HEK293 (cell line): ENCODE data around the gene EIF2B2.
A peak's percentile ranks its signal among the peaks of the same experiment; 100 is the strongest.
"Not testable (repeated sequence)": the region's sequence is repeated elsewhere in the genome, so short reads cannot be mapped to it uniquely, and the experiment has no call there.

ENCODE experiments used
- CTCF ChIA-PET: fragments of 350-600 bp; formaldehyde crosslinking; extraction: SDS; loops from one replicate; lab custom pipeline; 2021; ENCODE audit warnings: antibody characterized with exemption; lab: Yijun Ruan, JAX
- POLR2A ChIA-PET: fragments of 300-600 bp; formaldehyde crosslinking; extraction: SDS; loops from one replicate; lab custom pipeline; 2020; ENCODE audit warnings: antibody characterized with exemption, inconsistent platforms; lab: Yijun Ruan, JAX
- H3K27ac ChIP-seq: fragments of 200-500 bp; sonication (Bioruptor generic); 2 replicates; pipeline ENCODE4 v1.5.1; 2014; ENCODE audit warnings: low read depth, low read length, control low read depth, inconsistent platforms; ENCODE audit errors: extremely low read depth
- H3K36me3 ChIP-seq, 2 experiments: fragments of 200-500 bp in 1 of 2; sonication (Bioruptor generic) in 1 of 2; 1 replicate in 1 of 2; 2 replicates in 1 of 2; pipeline ENCODE4 v1.5.1; 2014 to 2017; ENCODE audit warnings: inconsistent platforms in 2 of 2, low read length in 2 of 2; ENCODE audit not compliant: control insufficient read depth in 2 of 2, insufficient read depth in 1 of 2
- H3K4me1 ChIP-seq: fragments of 200-500 bp; sonication (Bioruptor generic); 2 replicates; pipeline ENCODE4 v1.5.1; 2014; ENCODE audit warnings: mild to moderate bottlenecking, low read length, inconsistent platforms; ENCODE audit not compliant: control insufficient read depth, insufficient read depth
- H3K4me3 ChIP-seq: 2 replicates; pipeline ENCODE4 v1.5.1; 2011; ENCODE audit warnings: low read depth, mild to moderate bottlenecking, control low read depth, low read length, moderate library complexity
- H3K9me3 ChIP-seq: fragments of 200-500 bp; sonication (Bioruptor generic); 2 replicates; pipeline ENCODE4 v1.5.1; 2014; ENCODE audit warnings: low read depth, low read length, inconsistent platforms; ENCODE audit not compliant: control insufficient read depth, insufficient read depth
- KLF7 ChIP-seq: fragments of 450-650 bp; formaldehyde crosslinking; IDR thresholded peaks from 2 replicates; pipeline ENCODE4 v1.5.1; 2016; ENCODE audit warnings: missing biosample characterization, missing genetic modification characterization, borderline replicate concordance
- OSR2 ChIP-seq: fragments of 450-650 bp; formaldehyde crosslinking; IDR thresholded peaks from 2 replicates; pipeline ENCODE4 v1.5.1; 2016; ENCODE audit warnings: missing biosample characterization, missing genetic modification characterization
- SETDB1 ChIP-seq: IDR thresholded peaks from one replicate; pipeline ENCODE4 v1.6.1; 2017; ENCODE audit warnings: mild to moderate bottlenecking, low read length, moderate library complexity, mixed read lengths; ENCODE audit not compliant: insufficient read length
- ZNF214 ChIP-seq: fragments of 450-650 bp; formaldehyde crosslinking; IDR thresholded peaks from 2 replicates; pipeline ENCODE4 v1.5.1; 2017; ENCODE audit warnings: missing biosample characterization, mild to moderate bottlenecking, missing genetic modification characterization, borderline replicate concordance
- ZNF473 ChIP-seq: fragments of 450-650 bp; formaldehyde crosslinking; IDR thresholded peaks from 2 replicates; pipeline ENCODE4 v1.5.1; 2017; ENCODE audit warnings: missing biosample characterization, missing genetic modification characterization
- ZNF518A ChIP-seq: fragments of 450-650 bp; formaldehyde crosslinking; conservative IDR thresholded peaks from 2 replicates; pipeline ENCODE4 v1.5.1; 2016; ENCODE audit warnings: low read depth, missing biosample characterization, missing genetic modification characterization
- ZNF529 ChIP-seq: fragments of 450-650 bp; formaldehyde crosslinking; IDR thresholded peaks from 2 replicates; pipeline ENCODE4 v1.5.1; 2017; ENCODE audit warnings: missing genetic modification characterization, missing biosample characterization; ENCODE audit not compliant: insufficient replicate concordance
- TF ChIP-seq, protein P1 (sequence below): IDR thresholded peaks from 2 replicates; pipeline ENCODE4 v1.6.1; 2011; ENCODE audit warnings: mild to moderate bottlenecking, low read depth, low read length, borderline replicate concordance

The EIF2B2 gene

GRCh38 chr14:74994182-74994581 is 8.5 kb upstream of the EIF2B2 start:
- H3K9me3 ChIP-seq, H3K4me3 ChIP-seq, POLR2A ChIA-PET, CTCF ChIA-PET, H3K36me3 ChIP-seq, H3K4me1 ChIP-seq, H3K27ac ChIP-seq: not testable (repeated sequence)

DNA sequence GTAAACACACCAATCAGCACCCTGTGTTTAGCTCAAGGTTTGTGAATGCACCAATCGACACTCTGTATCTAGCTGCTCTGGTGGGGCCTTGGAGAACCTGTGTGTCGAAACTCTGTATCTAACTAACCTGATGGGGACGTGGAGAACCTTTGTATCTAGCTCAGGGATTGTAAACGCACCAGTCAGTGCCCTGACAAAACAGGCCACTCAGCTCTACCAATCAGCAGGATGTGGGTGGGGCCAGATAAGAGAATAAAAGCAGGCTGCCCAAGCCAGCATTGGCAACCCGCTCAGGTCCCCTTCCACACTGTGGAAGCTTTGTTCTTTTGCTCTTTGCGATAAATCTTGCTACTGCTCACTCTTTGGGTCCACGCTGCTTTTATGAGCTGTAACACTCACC is 6.9 kb upstream of the EIF2B2 start:
- H3K27ac ChIP-seq, CTCF ChIA-PET, H3K4me3 ChIP-seq, H3K36me3 ChIP-seq, H3K4me1 ChIP-seq, POLR2A ChIA-PET, H3K9me3 ChIP-seq: not testable (repeated sequence)

- Histone ChIP-seq H3K27ac (no peak overlapping the region), H3K4me3 (no peak overlapping the region), H3K4me1 (no peaks in the 10 kb centered on the region), H3K9me3 (no peaks in the 10 kb centered on the region), H3K36me3 (peaks cover 17 to 24% of the 10 kb centered on the region in 2 experiments)
- TF ChIP-seq ZNF529 (tag by site-specific recombination), result no peak
- peak; percentile 75 for TF ChIP-seq SETDB1
- CTCF ChIA-PET, result no interaction called here
- POLR2A ChIA-PET, result no interaction called here
These were observed 1.5 kb upstream of the EIF2B2 start for GRCh38 chr14:75001261-75001660.

DNA sequence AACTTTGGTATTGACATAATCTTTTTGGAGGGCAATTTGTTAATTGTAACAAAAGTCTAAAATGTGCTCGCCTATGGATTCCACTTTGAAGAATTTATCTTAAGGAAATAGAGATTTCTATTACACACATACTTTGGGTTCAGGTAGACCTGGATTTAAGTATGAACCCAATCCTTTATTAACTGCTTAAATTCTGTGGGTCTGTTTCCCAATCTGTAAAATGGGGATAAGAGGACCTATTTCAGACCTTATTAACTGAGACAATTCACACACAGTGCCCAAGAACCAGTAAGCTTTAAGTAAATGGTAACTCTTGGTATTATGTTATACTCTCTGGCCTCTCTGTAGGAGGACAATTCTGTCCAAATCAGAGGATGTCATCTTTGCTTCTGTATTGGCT is 822 bp upstream of the EIF2B2 start:
- Histone ChIP-seq H3K36me3 (peaks cover 21 to 31% of the 10 kb centered on the region in 2 experiments), H3K9me3 (no peaks in the 10 kb centered on the region), H3K4me1 (no peaks in the 10 kb centered on the region), H3K27ac (peak overlapping the region; percentile 55), H3K4me3 (peak overlapping the region; percentile 83; the same call in 1 of the 2 replicates)
- TF ChIP-seq, protein P1, sequence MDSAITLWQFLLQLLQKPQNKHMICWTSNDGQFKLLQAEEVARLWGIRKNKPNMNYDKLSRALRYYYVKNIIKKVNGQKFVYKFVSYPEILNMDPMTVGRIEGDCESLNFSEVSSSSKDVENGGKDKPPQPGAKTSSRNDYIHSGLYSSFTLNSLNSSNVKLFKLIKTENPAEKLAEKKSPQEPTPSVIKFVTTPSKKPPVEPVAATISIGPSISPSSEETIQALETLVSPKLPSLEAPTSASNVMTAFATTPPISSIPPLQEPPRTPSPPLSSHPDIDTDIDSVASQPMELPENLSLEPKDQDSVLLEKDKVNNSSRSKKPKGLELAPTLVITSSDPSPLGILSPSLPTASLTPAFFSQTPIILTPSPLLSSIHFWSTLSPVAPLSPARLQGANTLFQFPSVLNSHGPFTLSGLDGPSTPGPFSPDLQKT, result no peak
- no peak for TF ChIP-seq KLF7 (tag by site-specific recombination)
- no peak for TF ChIP-seq ZNF214 (tag by site-specific recombination)
- no peak for TF ChIP-seq ZNF518A (tag by site-specific recombination)
- no peak for TF ChIP-seq ZNF473 (tag by site-specific recombination)
- TF ChIP-seq OSR2 (tag by site-specific recombination), result no peak
- CTCF ChIA-PET, result interaction anchor here (0.6 to 2.7 kb wide), 2 partner anchors 55 to 56 kb away, joined by 3 to 10 read pairs; no protein-coding TSS in a partner anchor
- POLR2A ChIA-PET, result interaction anchor here (0.9 kb wide), 1 partner anchor 102 kb away, joined by 5 read pairs; no protein-coding TSS in a partner anchor
